SK-N-SH treated with all-trans-retinoic acid at 6 μM for 48 hours (cell line): ENCODE results near the gene SLC39A3.

Source experiments
- ATAC-seq: fragments of 200-7000 bp; cut with Tn5 transposase; 3 replicates; pipeline ENCODE4 v1.9.1; 2020; ENCODE audit warnings: mild to moderate bottlenecking, moderate library complexity
- ARNTL ChIP-seq: fragments of 450-650 bp; formaldehyde crosslinking; IDR thresholded peaks from 2 replicates; pipeline ENCODE4 v1.5.0; 2020; ENCODE audit warnings: low read depth, mild to moderate bottlenecking, moderate library complexity, borderline replicate concordance
- BACH2 ChIP-seq: fragments of 250-450 bp; sonication (Bioruptor Pico); IDR thresholded peaks from 2 replicates; pipeline ENCODE4 v1.9.0; 2021; ENCODE audit warnings: mild to moderate bottlenecking, borderline replicate concordance
- CREB5 ChIP-seq: fragments of 250-450 bp; sonication (Bioruptor Pico); IDR thresholded peaks from 2 replicates; pipeline ENCODE4 v1.5.1; 2020; ENCODE audit warnings: low read depth, mild to moderate bottlenecking, moderate library complexity
- CSDC2 ChIP-seq: fragments of 250-450 bp; sonication (Bioruptor Pico); IDR thresholded peaks from 2 replicates; pipeline ENCODE4 v1.5.0; 2020; ENCODE audit warnings: mild to moderate bottlenecking, moderate library complexity
- CSRNP3 ChIP-seq: fragments of 250-450 bp; sonication (Bioruptor Pico); IDR thresholded peaks from 2 replicates; pipeline ENCODE4 v1.5.1; 2021; ENCODE audit warnings: mild to moderate bottlenecking, moderate library complexity
- ESRRG ChIP-seq: fragments of 250-450 bp; sonication (Bioruptor Pico); IDR thresholded peaks from 2 replicates; pipeline ENCODE4 v1.6.1; 2021; ENCODE audit warnings: mild to moderate bottlenecking
- GLIS3 ChIP-seq: fragments of 250-450 bp; sonication (Bioruptor Pico); IDR thresholded peaks from 2 replicates; pipeline ENCODE4 v1.5.0; 2020; ENCODE audit warnings: mild to moderate bottlenecking, moderate library complexity
- ISL1 ChIP-seq: fragments of 250-450 bp; sonication (Bioruptor Pico); IDR thresholded peaks from 2 replicates; pipeline ENCODE4 v2.1.2; 2022; ENCODE audit warnings: mild to moderate bottlenecking, moderate library complexity
- OSR1 ChIP-seq: fragments of 250-450 bp; sonication (Bioruptor Pico); IDR thresholded peaks from 2 replicates; pipeline ENCODE4 v1.8.0; 2022; ENCODE audit warnings: moderate library complexity, mild to moderate bottlenecking, inconsistent platforms
- PATZ1 ChIP-seq: fragments of 250-450 bp; sonication (Bioruptor Pico); IDR thresholded peaks from 2 replicates; pipeline ENCODE4 v1.8.0; 2020; ENCODE audit warnings: mild to moderate bottlenecking, moderate library complexity, borderline replicate concordance
- POU6F1 ChIP-seq: fragments of 250-450 bp; sonication (Bioruptor Pico); IDR thresholded peaks from 2 replicates; pipeline ENCODE4 v1.8.0; 2021; ENCODE audit warnings: low read depth, mild to moderate bottlenecking, moderate library complexity, borderline replicate concordance
- PPARA ChIP-seq: fragments of 250-450 bp; sonication (Bioruptor Pico); IDR thresholded peaks from 2 replicates; pipeline ENCODE4 v1.5.0; 2020; ENCODE audit warnings: mild to moderate bottlenecking, borderline replicate concordance
- RARB ChIP-seq: fragments of 250-450 bp; sonication (Bioruptor Pico); IDR thresholded peaks from 2 replicates; pipeline ENCODE4 v1.8.0; 2021; ENCODE audit warnings: mild to moderate bottlenecking, moderate library complexity
- SNAI2 ChIP-seq: fragments of 250-450 bp; sonication (Bioruptor Pico); IDR thresholded peaks from 2 replicates; pipeline ENCODE4 v1.5.0; 2020; ENCODE audit warnings: mild to moderate bottlenecking, moderate library complexity
- TCF4 ChIP-seq: fragments of 250-450 bp; sonication (Bioruptor Pico); IDR thresholded peaks from 2 replicates; pipeline ENCODE4 v1.8.0; 2021; ENCODE audit warnings: mild to moderate bottlenecking, moderate library complexity, borderline replicate concordance
- TOX ChIP-seq: fragments of 250-450 bp; sonication (Bioruptor Pico); IDR thresholded peaks from 2 replicates; pipeline ENCODE4 v1.8.0; 2021; ENCODE audit warnings: mild to moderate bottlenecking, moderate library complexity, borderline replicate concordance
- TSHZ2 ChIP-seq: fragments of 250-450 bp; sonication (Bioruptor Pico); IDR thresholded peaks from 2 replicates; pipeline ENCODE4 v1.5.0; 2020; ENCODE audit warnings: mild to moderate bottlenecking, moderate library complexity
- ZC3H10 ChIP-seq: fragments of 250-450 bp; sonication (Bioruptor Pico); IDR thresholded peaks from 2 replicates; pipeline ENCODE4 v1.5.1; 2021; ENCODE audit warnings: mild to moderate bottlenecking, moderate library complexity
- ZFP3 ChIP-seq: fragments of 250-450 bp; sonication (Bioruptor Pico); IDR thresholded peaks from 2 replicates; pipeline ENCODE4 v1.5.0; 2020; ENCODE audit warnings: mild to moderate bottlenecking, moderate library complexity
- ZFP30 ChIP-seq: fragments of 450-650 bp; formaldehyde crosslinking; IDR thresholded peaks from 2 replicates; pipeline ENCODE4 v1.5.0; 2022; ENCODE audit warnings: mild to moderate bottlenecking, moderate library complexity
- ZNF565 ChIP-seq: fragments of 450-650 bp; formaldehyde crosslinking; conservative IDR thresholded peaks from 2 replicates; pipeline ENCODE4 v1.5.0; 2020; ENCODE audit warnings: low read depth, mild to moderate bottlenecking, moderate library complexity
- ZNF70 ChIP-seq: fragments of 450-650 bp; formaldehyde crosslinking; IDR thresholded peaks from 2 replicates; pipeline ENCODE4 v1.5.0; 2020; ENCODE audit warnings: mild to moderate bottlenecking, moderate library complexity
- ZNF8 ChIP-seq: fragments of 450-650 bp; formaldehyde crosslinking; IDR thresholded peaks from 2 replicates; pipeline ENCODE4 v1.5.0; 2020; ENCODE audit warnings: mild to moderate bottlenecking, moderate library complexity

SLC39A3 gene

GRCh38 chr19:2739602-2740313 is at the start of gene SLC39A3:
TSS of gene SLC39A3 (minus strand) at chr19:2740017. CDS start at chr19:2737257, 2,760 bp downstream.
- ATAC-seq, result peak; percentile 100
- TF ChIP-seq ZNF70 (CRISPR knock-in tag) (no peak), ISL1 (CRISPR knock-in tag) (peak; percentile 38; the same call in 1 of the 2 replicates), TOX (CRISPR knock-in tag) (0 out of 2 replicates have a peak, but pooled peaks have one; percentile 16), CSDC2 (CRISPR knock-in tag) (peak; percentile 98), ARNTL (CRISPR knock-in tag) (no peak; the same call in 1 of the 2 replicates), BACH2 (CRISPR knock-in tag) (no peak), ESRRG (CRISPR knock-in tag) (no peak), GLIS3 (CRISPR knock-in tag) (0 out of 2 replicates have a peak, but pooled peaks have one; percentile 70), ZFP30 (CRISPR knock-in tag) (no peak), TSHZ2 (peak; percentile 91), SNAI2 (CRISPR knock-in tag) (peak; percentile 92; the same call in 1 of the 2 replicates), ZC3H10 (CRISPR knock-in tag) (peak; percentile 43; the same call in 1 of the 2 replicates), ZNF565 (CRISPR knock-in tag) (peak; percentile 73; the same call in 1 of the 2 replicates), PATZ1 (peak; percentile 60; the same call in 1 of the 2 replicates), OSR1 (no peak), RARB (no peak), ZNF8 (no peak), PPARA (CRISPR knock-in tag) (peak; percentile 81; the same call in 1 of the 2 replicates), CSRNP3 (no peak), ZFP3 (peak; percentile 90), POU6F1 (peak; percentile 85; the same call in 1 of the 2 replicates), TCF4 (CRISPR knock-in tag) (no peak), CREB5 (CRISPR knock-in tag) (no peak)
- TF ChIP-seq, all 23 proteins: peak for 12

- TF ChIP-seq ARNTL (CRISPR knock-in tag) (no peak), ZNF8 (no peak), ISL1 (CRISPR knock-in tag) (no peak), ZNF565 (CRISPR knock-in tag) (no peak), PPARA (CRISPR knock-in tag) (no peak), ZFP30 (CRISPR knock-in tag) (no peak), CSDC2 (CRISPR knock-in tag) (no peak), BACH2 (CRISPR knock-in tag) (no peak), PATZ1 (no peak), OSR1 (no peak), ZNF70 (CRISPR knock-in tag) (no peak), GLIS3 (CRISPR knock-in tag) (no peak), RARB (no peak), POU6F1 (no peak), TOX (CRISPR knock-in tag) (no peak), ESRRG (CRISPR knock-in tag) (no peak), TCF4 (CRISPR knock-in tag) (no peak)
- no peak for ATAC-seq
Measured at GRCh38 chr19:2788237-2788636, 48.4 kb upstream of the SLC39A3 start.
